Activated T-helper 9 cell treated with anti-CD3 and anti-CD28 coated beads, Interleukin-2, amount 50 U/mL, for 16 hours (primary cell): ENCODE results near the gene FBLN1.
"Not testable (repeated sequence)": the region's sequence is repeated elsewhere in the genome, so short reads cannot be mapped to it uniquely, and the experiment has no call there.

Source experiments
- DNase-seq: peaks from one replicate; pipeline ENCODE4 v3.0.0-alpha.2; 2020; ENCODE audit warnings: low read depth

The FBLN1 gene, protein sequence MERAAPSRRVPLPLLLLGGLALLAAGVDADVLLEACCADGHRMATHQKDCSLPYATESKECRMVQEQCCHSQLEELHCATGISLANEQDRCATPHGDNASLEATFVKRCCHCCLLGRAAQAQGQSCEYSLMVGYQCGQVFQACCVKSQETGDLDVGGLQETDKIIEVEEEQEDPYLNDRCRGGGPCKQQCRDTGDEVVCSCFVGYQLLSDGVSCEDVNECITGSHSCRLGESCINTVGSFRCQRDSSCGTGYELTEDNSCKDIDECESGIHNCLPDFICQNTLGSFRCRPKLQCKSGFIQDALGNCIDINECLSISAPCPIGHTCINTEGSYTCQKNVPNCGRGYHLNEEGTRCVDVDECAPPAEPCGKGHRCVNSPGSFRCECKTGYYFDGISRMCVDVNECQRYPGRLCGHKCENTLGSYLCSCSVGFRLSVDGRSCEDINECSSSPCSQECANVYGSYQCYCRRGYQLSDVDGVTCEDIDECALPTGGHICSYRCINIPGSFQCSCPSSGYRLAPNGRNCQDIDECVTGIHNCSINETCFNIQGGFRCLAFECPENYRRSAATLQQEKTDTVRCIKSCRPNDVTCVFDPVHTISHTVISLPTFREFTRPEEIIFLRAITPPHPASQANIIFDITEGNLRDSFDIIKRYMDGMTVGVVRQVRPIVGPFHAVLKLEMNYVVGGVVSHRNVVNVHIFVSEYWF

DNA sequence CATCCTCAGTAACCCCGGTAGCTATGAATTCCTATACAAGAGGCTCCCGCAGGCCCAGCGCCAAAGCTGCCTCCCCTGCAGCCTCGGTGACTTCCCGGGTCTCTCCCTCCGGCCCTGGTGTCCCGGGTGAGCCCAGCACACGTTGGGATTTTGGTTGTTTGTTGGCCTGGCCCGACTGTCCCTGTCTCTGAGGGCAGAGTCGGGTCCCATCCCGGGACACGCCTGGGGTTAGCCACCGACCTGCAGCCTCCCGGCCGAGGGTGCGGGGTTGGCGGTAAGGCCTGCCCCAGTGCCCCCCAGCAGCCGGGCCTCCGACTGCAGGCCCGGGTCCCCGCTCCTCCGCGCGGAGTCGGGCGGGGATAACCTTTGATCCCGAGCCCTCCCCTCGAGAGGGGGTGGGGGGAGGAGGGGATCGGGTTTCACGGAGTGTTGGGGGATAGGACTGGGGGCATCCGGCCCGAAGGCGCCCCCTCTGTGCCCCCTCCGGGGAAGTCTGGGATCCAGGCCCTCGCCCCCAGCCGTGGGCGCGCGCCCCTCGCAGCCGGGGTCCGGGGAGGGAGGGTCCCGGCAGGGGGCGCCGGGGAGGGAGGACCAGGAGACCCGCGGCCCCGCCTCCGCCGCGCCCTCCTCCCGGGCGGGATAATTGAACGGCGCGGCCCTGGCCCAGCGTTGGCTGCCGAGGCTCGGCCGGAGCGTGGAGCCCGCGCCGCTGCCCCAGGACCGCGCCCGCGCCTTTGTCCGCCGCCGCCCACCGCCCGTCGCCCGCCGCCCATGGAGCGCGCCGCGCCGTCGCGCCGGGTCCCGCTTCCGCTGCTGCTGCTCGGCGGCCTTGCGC is at the start of gene FBLN1:
Gene FBLN1, plus strand, starts transcription at position 669 of the 835 bp plus-strand sequence. Its CDS starts 103 bp downstream, at position 772.
- no peak for DNase-seq

DNA sequence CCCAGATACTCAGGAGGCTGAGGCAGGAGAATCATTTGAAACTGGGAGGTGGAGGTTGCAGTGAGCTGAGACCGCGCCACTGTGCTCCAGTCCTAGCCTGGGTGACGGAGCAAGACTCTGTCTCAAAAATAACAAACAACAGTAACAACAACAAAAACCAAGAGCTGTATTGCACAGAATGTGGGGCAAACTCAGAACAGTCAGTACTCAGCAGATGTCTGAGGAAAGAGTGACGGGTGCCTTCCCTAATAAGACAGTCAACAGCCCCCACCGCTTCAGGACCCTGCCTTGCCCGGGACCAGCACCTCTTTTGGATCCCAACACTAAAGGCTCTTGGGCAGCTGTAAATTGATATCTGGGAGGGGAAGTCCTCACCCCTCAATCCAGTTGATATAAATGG is 48.9 kb upstream of the FBLN1 start:
- DNase-seq: no peak

DNA sequence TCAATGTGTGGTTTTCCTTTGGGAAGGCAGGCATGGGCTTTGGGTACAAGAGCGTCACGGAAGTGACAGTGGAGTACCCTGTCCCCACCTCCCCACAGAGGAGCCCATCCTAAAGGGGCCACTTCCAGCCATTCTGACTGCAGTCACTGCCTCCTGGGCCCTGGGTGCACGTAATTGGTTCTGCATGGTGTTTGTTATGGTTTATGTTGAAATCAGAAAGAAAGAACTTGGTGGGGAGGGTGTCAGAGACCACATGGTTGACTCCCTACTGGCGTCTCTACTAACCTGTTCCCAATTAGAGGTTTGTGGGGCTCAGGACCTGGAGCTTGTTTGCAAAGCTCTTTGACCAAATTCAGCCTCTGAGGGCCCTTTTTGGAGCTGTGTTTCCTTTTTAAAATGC is 48.4 kb upstream of the FBLN1 start:
- no peak for DNase-seq

DNA sequence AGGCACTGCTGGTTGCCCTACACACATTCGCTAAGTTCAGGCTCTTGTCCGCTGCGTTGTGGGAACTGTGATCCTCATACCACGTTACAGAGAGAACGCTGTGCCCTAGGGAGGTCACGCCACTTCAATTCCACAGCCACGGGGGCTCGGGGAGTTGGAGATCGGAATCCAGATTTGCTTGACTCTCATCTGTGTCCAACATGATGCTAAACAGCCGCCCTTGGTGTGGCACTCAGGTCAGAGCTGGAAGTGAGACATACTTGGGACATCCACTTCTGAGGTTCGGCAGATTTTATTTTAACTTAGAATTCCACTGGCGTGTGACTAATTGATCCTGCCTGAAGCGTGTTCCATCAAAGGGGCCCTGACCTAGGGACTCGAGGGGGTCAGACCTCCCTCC is 47.5 kb upstream of the FBLN1 start:
- no peak for DNase-seq

DNA sequence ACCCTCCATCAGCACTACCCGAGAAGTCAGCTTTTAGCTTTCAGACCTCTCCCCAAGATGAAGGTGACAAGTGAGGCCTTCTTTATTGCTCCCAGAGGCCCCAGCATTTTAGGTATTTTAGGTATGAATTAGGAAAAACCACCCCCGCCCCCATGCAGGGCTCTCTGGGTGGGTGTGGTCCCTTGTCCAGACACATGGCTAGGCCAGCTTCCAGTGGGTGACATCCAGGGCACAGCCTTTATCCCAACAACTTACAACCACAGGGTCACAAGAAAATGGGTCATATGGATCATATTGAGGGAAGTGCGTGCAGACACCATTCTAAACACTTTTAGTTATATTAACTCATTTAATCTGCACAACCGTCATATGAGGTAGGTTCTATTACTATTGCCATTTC is 47.1 kb upstream of the FBLN1 start:
- no peak for DNase-seq

DNA sequence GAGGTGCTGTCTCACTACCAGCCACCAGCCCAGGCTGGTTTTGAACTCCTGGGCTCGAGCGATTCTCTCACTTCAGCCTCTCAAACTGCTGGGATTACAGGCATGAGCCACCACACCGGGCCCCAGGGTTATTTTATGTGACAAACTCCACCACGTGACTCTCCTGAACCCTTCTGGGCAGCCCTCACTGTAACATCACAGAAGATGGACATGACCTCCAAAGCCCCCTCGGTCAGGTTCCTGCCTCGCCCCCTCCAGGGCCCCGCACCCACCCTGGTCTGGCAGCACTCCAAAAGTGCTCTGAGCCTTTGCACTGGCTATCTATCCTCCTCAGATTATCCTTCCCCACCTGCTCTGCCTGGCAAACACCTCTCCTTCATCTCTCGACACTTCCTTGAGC is 45.9 kb upstream of the FBLN1 start:
- no peak for DNase-seq

DNA sequence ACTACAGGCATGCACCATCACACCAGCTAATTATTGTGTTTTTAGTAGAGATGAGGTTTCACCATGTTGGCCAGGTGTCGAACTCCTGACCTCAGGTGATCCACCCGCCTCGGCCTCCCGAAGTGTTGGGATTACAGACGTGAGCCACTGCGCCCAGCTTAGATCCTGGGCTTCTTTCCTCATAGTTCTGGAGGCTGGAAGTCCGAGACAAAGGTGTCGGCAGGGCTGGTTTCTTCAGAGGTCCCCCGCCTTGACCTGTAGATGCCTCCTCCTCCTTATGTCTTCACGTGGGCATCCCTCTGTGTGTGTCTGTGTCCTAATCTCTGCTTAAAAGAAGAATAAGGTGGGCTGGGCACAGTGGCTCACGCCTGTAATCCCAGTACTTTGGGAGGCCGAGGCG is 44.2 kb upstream of the FBLN1 start:
- DNase-seq: no peak

DNA sequence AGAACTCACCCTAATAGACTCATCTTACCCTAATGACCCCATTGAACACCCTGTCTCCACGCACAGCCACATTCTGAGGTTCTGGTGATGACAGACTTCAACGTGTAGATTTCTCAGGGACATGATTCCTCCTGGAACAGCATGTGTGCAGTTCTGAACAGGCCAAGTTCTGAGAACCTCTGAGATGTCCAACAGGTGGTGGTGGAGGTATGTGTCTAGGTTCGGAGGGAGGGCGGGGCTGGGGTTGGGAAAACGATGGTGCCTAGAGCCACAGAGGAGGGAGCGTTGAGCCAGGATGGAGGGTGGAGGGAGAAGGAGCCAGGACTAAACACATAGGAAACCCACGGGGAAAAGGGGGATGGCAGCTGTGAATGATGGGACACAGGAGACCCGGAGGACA is 43.4 kb upstream of the FBLN1 start:
- no peak for DNase-seq

DNA sequence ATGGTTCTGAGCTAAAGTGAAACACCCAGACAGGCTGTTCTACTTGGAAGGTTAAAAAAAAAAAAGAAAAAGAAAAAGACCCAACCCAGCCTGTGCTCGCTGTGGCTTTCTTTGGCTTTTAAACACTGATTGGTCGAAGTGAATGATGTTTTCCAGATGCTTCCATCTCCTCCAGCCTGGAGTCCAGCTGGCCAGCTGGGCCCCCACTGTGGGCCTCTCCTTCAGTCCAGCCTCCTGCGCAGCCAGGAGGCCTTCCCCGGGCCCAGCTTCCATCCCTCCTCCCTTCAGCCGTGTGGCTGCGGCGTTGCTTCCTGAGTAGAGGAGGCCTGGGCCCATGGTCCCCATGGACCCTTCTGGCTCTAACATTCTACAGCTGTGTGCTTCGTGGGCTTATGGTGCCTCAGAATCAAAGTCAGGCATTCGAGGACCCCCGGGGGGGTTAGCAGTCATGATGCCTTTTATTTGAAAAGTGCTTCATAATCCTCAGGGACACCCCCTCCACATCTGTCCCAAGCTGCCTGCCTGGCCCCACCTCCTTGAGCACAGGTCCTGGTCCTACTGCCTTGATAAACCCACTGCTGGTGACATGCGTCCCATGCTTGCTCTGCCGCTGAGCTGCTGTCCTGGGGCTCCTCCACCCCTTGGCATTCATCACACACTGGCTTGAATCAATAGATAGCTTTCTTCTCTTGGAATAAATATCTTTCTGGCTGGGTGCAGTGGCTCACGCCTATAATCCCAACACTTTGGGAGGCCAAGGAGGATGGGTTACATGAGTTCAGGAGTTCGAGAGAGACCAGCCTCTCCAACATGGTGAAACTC is 42.2 kb upstream of the FBLN1 start:
- DNase-seq: no peak

DNA sequence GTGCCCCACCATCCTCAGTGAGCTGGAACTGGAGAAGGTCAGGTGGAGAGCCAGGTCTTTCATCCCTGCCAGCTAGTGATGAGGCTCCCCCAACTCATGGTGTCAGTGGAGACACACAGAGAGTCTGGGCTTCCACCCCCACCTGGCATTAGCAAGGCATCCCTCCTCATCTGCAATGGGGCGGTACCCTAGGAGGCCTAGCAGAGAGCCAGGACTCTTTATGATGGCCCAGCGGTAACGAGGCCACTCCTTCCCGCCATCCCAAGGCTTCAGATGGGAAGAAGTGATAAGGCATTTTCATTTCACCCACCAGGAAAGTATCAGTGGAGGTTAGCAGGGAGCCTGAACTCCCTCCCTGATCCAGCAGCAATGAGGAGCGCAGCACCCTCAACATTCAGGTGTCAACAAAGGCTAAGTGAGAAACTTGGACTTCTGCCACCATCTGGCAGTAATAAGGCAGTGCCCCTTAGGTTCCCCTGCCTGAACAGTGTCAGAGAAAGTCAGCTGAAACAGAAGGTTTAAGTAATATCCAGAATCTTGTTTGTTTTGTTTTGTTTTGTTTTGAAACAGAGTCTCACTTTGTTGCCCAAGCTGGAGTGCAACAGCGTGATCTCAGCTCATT is 40.5 kb upstream of the FBLN1 start:
- no peak for DNase-seq

DNA sequence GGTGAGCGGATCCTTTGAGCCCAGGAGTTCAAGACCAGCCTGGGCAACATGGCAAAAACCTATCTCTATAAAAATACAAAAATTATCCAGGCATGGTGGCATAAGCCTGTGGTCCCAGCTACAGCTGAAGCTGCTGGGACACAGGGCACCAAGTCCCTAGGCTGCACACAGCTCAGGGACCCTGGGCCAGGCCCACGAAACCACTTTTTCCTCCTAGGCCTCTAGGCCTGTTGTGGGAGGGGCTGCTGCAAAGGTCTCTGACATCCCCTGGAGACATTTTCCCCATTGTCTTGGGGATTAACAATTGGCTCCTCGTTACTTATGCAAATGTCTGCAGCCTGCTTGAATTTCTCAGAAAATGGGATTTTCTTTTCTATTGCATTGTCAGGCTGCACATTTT is 39.0 kb upstream of the FBLN1 start:
- not testable (repeated sequence) for DNase-seq

DNA sequence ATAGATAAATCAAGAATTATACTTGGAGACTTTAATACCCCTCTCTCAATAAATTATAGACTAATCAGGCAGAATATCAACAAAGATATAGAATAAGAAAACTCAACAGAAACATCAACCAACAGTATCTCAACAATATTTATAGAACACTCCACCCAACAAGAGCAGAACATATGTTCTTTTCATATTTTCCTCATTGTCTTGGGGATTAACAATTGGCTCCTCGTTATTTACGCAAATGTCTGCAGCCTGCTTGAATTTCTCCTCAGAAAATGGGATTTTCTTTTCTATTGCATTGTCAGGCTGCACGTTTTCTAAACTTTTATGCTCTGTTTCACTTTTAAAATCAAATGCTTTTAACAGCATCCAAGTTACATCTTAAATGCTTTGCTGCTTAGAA is 37.0 kb upstream of the FBLN1 start:
- DNase-seq: no peak

DNA sequence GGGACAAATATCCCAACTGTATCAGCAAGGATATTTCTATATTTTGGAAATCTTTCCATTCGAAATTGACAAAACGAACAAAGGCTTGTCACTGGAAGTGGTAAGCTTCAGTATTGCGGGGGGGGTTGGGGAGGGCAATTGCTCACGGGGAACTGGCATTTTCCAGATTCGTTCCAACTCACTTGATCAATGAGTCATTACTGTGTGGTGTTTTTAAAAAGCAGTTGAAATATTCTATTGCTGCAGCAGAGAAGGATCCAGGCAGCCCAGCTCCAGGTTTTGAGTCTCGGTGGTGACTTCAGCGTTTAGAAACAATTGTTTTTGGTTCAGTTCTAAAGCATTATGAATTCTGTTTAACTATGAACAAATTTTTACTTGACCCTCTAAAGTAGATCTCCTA is 33.8 kb upstream of the FBLN1 start:
- DNase-seq: no peak

DNA sequence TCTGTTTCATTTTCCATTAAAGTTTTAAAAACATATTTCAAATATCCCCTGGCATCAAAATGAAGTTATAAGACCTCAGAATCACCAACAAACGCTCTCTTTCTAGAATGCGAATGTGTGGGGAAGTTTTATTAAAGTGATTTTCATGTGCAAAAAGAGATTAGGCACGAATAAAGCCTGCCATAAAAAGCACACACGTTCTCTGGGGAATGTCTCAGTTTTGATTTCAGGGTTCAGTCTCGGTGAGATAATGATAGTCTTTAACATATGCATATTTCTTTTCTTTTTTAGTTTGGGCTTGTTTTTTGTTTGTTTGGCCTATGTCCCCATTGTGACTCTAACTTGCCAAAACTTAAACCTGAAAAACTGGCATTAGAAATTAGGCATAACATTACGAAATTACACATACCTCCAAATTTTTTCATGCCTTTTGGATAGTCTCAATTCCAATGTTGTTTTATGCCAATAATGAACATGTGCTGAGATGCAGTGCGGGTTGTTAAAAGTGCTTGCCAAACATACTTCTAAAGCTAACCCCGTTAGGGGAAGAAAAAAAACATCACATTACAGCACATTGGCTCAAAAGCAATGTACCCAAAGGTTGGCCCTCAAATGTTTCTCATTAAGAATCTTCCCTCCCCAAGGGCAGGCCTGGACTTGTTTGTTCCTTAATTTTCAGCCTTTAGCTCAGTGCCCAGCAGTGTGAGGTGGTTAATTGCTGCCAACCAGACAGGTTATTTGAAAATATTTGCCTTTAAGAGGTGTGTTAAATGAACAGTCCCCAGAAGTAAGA is 33.2 kb upstream of the FBLN1 start:
- no peak for DNase-seq

DNA sequence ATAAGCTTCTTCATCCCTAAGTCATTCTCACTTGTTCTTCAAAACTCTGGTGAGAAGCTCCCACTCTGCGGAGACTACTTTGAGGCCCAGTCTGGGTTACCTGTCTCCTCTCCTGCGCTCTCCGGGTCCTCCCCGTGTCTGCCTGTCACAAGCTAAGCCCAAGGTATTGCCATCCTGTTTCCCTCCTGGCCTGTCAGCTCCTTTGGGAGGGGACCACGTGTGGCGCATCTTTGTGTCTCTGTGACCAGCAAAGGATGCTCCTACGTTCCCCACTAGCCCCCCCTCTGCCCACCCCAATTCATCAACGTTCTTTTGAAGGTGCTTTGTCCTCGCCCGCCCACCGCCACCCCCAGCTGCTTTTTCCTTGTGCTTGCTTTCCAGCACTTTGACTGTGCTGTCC is 31.8 kb upstream of the FBLN1 start:
- DNase-seq: no peak

DNA sequence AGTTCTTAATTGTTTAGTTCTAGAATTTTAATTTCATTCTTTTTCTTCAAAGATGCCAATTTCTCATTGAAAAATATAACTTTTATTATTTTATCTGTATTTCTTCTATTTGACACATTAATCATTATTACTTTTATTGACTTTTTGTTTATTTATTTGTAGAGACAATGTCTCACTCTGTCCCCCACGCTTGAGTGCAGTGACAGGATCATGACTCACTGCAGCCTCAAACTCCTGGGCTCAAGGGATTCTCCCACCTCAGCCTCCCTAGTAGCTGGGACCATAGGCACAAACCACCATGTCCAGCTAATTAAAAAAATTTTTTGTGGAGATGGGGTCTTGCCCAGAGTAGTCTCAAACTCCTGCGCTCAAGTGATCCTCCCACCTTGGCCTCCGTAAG is 30.3 kb upstream of the FBLN1 start:
- no peak for DNase-seq

DNA sequence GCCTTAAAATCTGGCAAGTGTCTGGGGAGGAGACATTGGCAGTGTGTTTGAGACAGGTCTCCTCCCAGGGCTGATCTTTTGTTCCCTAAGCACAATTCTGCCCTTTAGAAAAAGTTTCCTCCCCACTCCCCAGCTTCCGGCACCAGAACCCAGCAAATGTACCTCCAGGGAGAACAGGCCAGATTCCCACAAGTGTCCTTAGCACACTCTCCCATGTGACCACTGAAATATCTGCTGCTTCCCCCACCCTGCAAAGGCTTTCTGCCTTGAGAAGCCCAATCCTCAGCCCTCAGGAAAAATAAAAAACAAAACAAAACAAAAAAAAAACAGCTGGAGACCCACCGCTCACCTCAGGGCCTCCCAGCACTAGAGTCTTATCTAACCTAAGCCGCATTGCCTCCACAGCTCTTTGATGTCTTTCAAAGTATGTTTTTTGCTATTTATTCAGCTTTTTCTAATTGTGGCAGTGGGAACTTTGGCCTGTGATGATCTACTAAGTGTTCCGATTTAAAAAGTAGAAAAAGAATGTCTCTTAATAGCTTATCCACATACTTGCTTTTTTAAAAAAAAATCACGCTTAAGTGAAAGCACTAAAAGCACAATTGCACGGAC is 29.0 kb upstream of the FBLN1 start:
- no peak for DNase-seq

DNA sequence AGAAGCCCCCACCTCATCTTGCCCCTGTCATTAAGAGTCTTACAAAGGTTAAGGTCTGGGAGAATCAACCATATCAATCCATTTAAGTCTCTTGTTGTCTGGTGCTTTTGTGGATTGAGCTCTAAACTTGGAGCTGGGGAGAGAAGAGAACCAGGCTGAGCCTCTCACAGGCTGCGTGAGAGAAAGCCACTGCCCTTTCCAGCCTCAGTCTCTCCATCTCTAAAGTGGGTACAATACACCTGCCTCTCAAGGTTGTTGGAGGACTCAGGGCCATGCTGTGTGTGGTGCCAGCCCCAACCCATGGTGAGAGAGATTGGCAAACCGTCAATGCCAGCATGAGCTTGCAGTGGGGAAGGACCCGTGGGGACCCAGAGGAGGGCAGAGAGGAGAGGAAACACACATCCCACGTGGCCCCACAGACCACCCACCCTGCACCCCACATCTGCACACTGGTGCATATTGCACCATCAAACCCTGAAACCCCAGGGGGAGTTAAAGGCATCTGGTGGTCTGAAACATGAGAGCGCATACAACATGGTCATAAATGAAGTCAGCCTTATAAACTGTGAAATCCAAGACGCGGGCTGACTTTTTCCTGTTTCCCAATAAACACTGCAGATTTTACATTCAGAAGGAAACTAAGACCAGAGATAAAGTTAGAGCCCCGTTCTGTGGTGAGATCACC is 27.5 kb upstream of the FBLN1 start:
- no peak for DNase-seq

DNA sequence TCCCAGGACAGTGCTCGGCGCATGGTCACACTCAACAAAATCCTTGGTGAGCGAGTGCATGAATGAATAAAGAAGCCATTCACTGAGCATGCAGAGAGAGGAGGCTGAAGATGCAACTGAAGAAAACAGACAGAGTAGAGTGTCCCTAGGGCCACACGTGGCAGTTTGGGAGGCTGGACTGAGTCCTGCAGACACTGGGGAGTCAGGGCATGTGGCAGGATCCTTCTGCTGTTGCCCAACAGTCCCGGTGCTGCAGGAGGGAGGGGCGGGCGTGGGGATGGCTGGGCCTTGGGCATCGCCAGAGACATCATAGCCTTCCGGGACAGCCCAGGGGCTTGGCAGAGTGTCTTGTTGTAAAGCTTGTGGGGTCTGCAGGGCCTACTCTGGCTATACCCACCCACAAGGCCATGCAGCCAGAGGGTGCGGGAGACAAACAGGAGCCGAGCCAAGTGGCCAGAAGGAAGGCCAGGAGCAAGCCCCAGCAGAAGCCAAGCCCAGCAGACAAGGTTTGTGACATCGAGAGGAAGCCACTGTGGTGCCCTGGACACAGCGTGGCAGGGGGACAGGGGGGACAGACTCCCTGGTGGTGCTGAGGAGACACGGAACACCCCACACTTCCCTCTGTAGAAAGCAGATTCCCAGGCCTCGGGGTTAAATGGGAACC is 26.7 kb upstream of the FBLN1 start:
- DNase-seq: no peak
